GM12892 (cell line): ENCODE data around the gene FGF18.

Source experiments
- DNase-seq: peaks from one replicate; pipeline ENCODE4 v3.0.0; 2011; ENCODE audit not compliant: insufficient read length
- FAIRE-seq: peaks from 2 replicates; lab custom pipeline; 2011; peaks lifted over from hg19 to GRCh38; lab: Jason Lieb, UNC
- POLR2A ChIP-seq: IDR thresholded peaks from 2 replicates; pipeline ENCODE4 v1.6.1; 2011; ENCODE audit warnings: low read depth, low read length, control low read depth
- POLR2AphosphoS5 ChIP-seq: IDR thresholded peaks from 2 replicates; pipeline ENCODE4 v1.6.1; 2011; ENCODE audit warnings: low read depth, low read length, control low read depth
- TAF1 ChIP-seq: IDR thresholded peaks from 2 replicates; pipeline ENCODE4 v1.6.1; 2011; ENCODE audit warnings: low read depth, mild to moderate bottlenecking, control low read depth, low read length, borderline replicate concordance

The FGF18 gene

DNA sequence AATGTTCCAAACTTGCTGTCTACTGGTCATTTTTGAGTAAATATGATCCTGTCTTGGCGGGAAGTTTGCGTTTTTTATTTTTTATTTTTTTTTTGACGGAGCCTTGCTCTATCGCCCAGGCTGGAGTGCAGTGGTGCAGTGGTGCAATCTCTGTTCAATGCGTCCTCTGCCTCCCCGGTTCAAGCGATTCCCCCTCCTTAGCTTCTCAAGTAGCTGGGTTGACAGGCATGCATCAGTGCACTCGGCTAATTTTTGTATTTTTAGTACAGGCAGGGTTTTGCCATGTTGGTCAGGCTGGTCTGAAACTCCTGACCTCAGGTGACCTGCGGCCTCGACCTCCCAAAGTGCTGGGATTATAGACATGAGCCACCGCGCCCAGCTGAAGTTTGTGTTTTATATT is 45.4 kb downstream of the FGF18 start:
- no peak for TF ChIP-seq POLR2A
- TF ChIP-seq TAF1: no peak
- TF ChIP-seq POLR2AphosphoS5: no peak
- no peak for DNase-seq
- FAIRE-seq: no peak

DNA sequence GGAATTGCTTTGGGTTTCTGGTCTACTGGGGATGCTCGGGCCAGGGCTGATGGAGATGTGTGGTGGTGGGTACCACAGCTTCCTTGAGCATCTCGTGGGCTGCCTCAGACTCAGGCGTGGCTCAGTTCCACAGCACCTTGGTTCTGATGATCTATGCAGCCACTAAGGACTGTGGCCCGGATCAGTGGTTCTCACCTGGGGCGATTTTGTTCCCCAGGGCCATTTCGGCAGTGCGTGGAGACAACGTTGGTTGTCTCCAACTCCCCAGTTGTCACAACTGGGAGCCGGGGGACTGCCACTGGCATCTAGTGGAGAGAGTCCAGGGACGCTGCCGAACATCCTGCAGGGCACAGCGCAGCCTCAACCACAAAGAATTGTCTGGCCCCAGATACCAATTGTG is 47.7 kb downstream of the FGF18 start:
- FAIRE-seq: no peak
- DNase-seq: no peak
- TF ChIP-seq TAF1 (no peak), POLR2AphosphoS5 (no peak), POLR2A (no peak)

DNA sequence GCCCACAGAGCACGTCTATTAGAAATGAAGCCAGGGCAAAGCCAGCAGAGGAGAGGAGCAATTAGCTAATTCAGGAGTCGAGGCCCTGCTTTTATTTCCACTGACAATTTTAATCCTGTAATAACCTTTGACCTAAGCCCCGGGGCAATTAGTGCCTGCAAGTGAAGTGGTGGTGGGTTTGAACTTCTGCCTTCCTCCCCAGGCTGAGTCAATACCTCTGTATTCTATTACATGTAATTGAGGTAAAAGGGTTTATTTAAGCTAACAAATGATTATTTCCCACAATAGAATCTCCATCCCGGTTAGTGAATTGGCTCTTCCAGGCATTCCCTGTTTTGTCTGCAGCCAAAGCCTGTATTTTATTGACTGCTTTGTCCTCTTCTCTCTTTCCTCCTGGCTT is 49.9 kb downstream of the FGF18 start:
- DNase-seq (no peak), FAIRE-seq (no peak)
- no peak for TF ChIP-seq POLR2A
- no peak for TF ChIP-seq POLR2AphosphoS5
- no peak for TF ChIP-seq TAF1

DNA sequence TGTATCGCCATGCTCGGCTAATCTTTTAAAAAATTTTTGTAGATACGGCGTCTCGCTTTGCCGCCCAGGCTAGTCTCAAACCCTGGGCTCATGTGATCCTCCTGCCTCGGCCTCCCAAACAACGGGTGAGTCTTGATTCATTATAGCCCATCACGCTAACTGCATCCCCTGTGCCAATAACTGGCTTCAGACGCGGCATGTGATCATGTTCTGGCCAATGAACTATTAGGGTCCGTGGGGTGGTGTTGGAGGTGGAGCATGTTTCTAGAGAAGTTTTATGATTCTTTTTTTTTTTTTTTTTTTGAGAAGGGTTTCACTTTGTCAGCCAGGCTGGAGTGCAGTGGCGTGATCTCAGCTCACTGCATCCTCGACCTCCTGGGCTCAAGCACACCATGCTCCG is 51.0 kb downstream of the FGF18 start:
- FAIRE-seq: no peak
- no peak for DNase-seq
- TF ChIP-seq TAF1: no peak
- no peak for TF ChIP-seq POLR2AphosphoS5
- no peak for TF ChIP-seq POLR2A

DNA sequence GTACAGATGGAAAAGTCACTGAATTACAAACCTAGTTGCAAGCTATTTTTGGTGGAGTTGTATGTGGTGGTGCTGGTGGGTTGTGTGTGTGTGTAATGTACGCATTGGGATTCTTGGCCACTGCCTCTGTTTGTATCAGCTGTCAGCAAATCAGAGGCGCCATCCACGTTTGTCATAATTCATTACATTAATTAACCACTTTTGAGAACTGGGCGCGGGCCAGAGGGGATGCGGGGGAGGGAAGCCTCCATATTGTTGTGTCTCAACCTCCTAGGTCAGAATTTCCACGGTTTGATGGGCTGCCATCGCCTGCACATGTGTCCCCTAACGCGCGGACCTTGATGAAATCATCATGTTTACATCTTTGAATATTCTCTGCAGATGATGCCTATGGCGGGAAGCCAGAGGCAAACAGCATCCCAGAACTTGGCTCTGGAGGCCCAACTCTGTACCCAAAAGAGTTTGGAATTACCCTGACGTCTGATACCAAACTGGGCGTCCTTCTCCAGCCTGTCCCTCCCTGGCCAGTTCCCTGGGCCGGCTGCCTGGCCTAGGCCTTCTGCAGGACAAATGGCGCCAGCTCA is 54.9 kb downstream of the FGF18 start:
- no peak for TF ChIP-seq TAF1
- TF ChIP-seq POLR2A: no peak
- TF ChIP-seq POLR2AphosphoS5: no peak
- FAIRE-seq: no peak
- DNase-seq: no peak

DNA sequence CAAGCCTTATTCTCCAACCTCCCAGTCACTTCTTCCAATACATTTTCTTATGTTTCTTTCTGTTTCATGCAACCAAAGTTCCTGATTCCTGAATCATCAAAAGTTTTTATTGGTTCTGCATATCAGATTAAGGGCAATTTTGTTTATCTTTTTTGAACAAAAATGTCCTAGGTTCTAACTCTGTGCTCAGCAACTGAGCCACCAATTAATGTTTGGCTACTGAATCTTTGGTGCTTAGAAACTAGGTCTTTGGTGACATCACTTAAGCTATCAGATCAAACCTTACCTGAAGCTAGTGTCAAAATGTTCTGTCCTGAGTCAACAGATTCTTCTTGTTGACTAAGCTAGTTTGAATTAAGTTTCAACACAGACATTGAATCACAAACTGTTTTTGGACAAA is 56.1 kb downstream of the FGF18 start:
- TF ChIP-seq TAF1: no peak
- no peak for TF ChIP-seq POLR2A
- TF ChIP-seq POLR2AphosphoS5: no peak
- DNase-seq: no peak
- FAIRE-seq: no peak

DNA sequence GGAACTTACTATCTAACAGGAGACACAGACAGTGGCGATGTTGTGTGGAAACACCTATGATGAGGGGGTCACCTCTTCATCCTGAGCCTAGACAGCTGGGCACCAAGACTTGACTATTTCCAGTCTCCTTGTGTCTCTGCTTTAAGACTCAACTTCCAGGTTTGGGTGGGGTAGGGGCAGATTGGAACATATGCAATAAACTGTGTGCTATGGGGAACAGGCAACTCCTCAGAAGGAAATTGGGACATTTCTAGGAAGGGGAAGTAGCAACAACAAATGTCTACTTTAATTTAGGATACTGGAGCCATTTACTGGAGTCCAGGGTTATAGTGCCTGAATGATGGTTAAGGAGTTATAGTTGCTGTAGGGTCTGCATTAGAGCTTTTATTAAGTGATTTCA is 57.3 kb downstream of the FGF18 start:
- TF ChIP-seq TAF1 (no peak), POLR2A (no peak), POLR2AphosphoS5 (no peak)
- FAIRE-seq (no peak), DNase-seq (no peak)

DNA sequence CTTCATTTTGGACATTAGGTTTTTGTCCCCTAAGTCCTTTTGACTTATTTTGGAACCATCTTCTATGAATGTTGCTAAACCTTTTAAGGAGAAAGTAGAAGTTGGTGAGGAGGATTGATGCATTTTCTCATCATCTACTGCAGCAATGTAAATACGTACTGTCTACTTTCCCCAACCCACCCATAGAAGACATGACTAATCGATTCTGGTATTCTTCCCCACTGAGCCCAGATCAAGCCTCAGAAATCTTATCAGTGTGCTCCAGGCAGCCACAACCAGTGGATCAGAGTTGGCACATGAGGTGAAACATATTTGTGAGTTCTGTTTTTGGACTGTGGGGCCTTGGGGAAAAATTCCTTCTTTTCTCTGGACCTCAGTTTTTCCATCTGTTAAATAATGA is 57.7 kb downstream of the FGF18 start:
- no peak for TF ChIP-seq TAF1
- TF ChIP-seq POLR2A: no peak
- no peak for TF ChIP-seq POLR2AphosphoS5
- no peak for FAIRE-seq
- DNase-seq: no peak

DNA sequence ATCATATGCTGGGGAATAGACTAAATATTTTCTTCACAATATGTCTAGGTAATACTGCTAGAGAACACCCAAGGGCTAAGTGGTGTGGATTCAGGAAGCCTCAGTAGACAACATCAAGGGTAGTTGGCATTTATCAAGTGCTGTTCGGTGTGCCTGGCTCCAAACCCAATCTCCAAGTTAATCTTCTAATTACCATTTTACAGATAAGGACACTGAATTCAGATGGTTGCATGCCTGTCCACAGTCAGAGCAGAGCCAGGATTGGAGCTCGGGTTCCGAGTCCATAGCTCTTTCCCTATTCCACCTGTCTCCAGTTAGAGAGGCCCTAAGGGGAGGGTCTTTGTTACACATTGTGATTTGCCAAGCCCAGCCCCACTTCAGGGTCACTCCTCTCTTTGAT is 58.2 kb downstream of the FGF18 start:
- no peak for TF ChIP-seq TAF1
- TF ChIP-seq POLR2AphosphoS5: no peak
- TF ChIP-seq POLR2A: no peak
- FAIRE-seq (no peak), DNase-seq (no peak)

DNA sequence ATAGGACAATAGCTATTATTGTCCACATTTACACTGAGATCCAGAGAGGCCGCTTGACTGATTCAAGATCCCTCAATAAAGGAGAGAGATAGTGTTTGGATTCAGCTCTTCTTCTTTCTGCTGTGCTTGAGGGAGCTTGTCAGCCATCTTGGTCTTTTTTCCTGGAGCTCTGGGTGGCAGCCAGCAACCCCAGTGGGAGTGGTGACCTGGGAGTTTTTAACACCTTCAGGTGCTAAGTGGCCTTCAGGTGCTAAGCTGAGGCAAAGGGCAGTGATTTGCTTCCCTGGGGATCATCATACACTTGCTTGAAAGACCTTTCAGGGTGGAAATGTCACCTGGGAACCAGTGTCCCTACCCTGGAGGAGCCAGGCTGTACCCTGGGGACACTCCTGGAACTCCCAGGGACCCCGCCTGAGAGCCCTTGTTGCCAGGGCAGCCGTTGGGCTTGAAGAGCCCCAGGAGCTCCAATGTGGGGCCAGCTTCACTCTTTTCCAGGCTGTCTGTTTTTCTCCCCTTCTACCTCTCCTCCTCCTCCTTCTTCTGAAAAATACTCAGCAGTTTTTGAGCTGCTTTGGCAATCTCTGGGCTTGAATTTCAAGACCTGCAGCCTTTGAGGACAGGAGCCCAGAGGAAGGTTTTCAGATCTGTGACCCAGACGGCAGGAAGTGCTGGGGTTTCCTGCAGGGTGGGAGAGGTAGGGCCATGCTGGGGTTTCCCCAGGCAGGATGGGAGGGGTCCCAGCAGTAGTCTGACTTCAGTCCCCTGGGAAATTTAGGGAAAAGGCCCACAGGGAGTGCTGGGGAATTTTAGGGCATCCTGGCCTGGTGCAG is 59.7 kb downstream of the FGF18 start:
- TF ChIP-seq TAF1 (no peak), POLR2A (no peak), POLR2AphosphoS5 (no peak)
- FAIRE-seq (no peak), DNase-seq (no peak)

DNA sequence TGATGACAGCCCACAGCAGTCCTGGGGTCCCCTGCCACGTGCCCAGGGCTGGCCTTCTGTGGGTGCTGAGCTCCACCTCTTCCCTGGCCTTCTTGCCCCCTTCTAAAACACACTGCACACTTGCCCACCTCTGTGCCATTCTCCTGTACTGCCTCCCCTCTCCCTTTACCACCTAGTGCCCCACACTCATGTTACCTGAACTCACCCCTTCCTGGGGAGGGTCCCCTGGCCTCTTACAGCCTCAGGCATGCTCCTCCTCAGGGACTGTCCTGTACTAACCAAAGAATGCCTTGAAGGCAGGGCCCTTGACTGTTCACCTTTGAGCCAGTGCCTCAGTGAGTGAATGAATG is 60.3 kb downstream of the FGF18 start:
- TF ChIP-seq TAF1 (no peak), POLR2AphosphoS5 (no peak), POLR2A (no peak)
- FAIRE-seq (no peak), DNase-seq (no peak)

DNA sequence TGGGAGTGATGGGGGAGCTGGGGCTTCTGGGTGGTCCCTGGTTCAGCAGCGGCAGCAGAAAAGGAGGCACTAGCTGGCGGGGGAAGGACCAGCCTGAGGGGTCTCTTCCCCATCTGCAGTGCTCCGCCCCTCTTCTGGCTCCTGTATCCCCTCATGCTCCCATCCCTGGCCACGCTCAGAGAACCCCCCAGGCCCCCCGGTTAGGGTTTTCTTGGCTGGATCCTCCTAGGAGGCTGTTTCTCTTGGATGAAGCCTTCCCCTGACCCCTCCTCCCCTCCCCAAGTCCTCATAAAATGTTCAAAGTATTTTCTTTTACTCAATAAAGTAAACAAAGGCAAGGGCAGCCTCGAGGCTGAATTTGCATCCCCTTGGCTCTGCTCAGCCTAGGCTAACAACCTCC is 60.8 kb downstream of the FGF18 start:
- no peak for DNase-seq
- no peak for TF ChIP-seq TAF1
- no peak for TF ChIP-seq POLR2AphosphoS5
- TF ChIP-seq POLR2A: no peak
- FAIRE-seq: no peak

DNA sequence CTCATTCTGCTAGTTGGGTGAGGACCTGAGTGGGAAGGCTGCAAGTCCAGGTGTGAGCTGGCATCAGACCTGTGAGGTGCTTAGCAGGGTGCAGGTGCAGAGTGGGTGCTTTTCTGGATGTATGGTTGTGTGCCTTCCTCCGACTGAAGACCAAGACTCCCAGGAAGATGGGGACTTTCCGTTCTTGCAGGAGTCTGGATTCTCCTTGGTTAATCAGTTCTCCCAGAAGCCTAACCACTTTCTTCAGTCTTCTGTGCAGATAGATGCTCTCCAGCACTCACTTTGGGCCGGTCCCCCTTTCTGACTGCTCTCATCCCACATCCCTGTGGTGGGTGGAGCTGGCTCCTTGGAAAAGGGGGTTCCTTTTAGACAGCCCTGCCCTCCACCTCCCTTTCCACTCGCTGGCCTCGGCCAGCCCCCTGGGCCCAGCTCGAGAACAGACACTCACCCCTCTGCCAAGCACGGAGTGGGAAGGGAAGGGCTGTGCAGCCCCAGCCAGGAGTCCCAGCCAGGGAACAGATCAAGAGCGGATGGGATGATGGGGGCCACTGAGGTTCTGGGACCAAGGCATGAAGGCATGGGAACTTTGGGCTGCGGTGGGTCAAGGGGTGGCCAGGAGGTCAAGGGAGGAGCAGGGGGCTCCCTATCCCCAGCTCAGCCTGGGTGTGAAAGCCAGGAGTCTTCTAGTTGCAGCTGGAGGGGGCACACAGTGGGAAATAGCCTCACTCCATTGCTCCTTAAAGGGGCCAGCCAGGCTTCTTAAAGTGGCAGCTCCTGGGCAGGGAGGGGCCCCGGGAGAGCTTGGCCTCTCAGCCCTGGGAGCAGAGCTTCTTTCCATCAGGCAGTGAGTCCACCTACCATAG is 62.4 kb downstream of the FGF18 start:
- TF ChIP-seq TAF1: no peak
- TF ChIP-seq POLR2AphosphoS5: no peak
- no peak for TF ChIP-seq POLR2A
- FAIRE-seq: no peak
- DNase-seq: no peak
